A549 (cell line): ENCODE results near the gene COA8.

ENCODE experiments used
- CTCF ChIP-seq: fragments of >200 bp; sonication (Bioruptor Twin); formaldehyde crosslinking; IDR thresholded peaks from 3 replicates; pipeline ENCODE4 v1.5.1; 2016
- RARB ChIP-seq: fragments of 250-450 bp; sonication (Bioruptor Pico); IDR thresholded peaks from 2 replicates; pipeline ENCODE4 v1.8.0; 2021; ENCODE audit warnings: mild to moderate bottlenecking, moderate library complexity

GRCh38 chr14:103533137-103533998 lies 29.4 kb upstream of the COA8 start:
- TF ChIP-seq RARB (CRISPR knock-in tag), result no peak
- no peak for TF ChIP-seq CTCF
